Gastroesophageal sphincter (tissue), 3 donors: ENCODE measurements around the gene CUZD1.

ENCODE experiments used
- CTCF ChIP-seq, 4 experiments: fragments of 200-600 bp in 2 of 4; fragments of 450-650 bp in 2 of 4; sonication (generic) in 1 of 4; IDR thresholded peaks; one replicate each; pipeline ENCODE4 v1.5.1; 2017 to 2019; ENCODE audit warnings: antibody characterized with exemption in 4 of 4, mild to moderate bottlenecking in 2 of 4, moderate library complexity in 2 of 4
- EP300 ChIP-seq: sonication (generic); formaldehyde crosslinking; IDR thresholded peaks from one replicate; pipeline ENCODE4 v1.6.1; 2017; ENCODE audit warnings: antibody characterized with exemption, mild to moderate bottlenecking

- TF ChIP-seq CTCF (IDR thresholded peaks at IDR 0.05) (no peak), EP300 (no peak)
Measured at GRCh38 chr10:122795924-122796323, 49.7 kb downstream of the CUZD1 start.
